ENCODE results near the gene SIK3.

SIK3 gene

DNA sequence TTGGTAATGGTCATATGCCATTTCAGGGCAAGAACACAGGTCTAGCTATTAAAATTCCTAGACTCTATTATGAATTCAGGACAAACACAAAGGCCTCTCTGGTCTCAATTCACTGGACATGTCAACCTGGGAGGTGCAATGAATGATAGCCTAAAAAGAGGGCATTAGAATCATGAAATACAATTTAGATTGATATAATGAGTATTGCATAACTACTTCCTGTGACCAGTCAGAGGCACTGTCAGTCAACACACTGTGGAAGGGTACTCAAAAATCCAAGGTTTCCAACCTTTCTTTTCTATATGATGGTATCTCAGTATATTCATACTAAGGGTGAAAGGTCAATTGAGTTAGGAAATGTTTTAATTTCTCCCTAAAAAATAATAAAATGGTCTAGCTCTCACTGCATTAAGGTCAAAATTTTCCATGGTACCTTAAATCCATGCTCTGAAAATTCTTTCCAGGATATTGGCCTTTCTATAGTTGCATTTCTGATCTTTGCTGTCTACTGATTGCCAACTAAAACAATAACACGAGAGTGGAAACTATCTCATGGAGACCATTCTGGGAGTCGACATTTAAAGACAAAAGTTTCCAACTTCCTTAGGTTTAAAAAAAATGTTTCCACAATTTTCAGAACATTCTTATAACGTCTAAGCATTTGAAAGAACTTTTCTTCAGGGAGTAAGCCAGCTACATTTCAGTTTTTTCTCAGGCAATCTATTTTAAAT is 179.1 kb downstream of the SIK3 start:
- DNase-seq (ENCODE audit: low read depth, low spot score), result no peak
- no peak overlapping the region for H3K4me3 ChIP-seq (ENCODE audit: low read length)

DNA sequence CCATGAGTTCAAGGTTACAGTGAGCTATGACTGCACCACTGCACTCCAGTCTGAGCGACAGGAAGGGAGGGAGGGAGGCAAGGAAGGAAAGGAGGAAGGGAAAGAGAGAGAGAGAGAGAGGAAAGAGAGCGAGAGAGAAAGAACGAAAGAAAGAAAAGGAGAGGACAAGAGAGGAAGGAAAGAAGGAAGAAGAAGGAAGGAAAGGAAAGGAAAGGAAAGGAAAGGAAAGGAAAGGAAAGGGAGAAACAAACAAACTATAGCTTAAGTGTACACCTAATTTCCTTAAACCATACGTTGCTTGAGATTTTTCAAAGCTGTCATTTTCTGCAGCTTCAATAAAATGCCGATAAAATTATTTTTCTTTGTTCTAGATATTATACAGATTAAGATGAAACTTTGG is 180.6 kb downstream of the SIK3 start:
- DNase-seq (ENCODE audit: low read depth, low spot score), result no peak
- H3K4me3 ChIP-seq (ENCODE audit: low read length), result no peak overlapping the region

DNA sequence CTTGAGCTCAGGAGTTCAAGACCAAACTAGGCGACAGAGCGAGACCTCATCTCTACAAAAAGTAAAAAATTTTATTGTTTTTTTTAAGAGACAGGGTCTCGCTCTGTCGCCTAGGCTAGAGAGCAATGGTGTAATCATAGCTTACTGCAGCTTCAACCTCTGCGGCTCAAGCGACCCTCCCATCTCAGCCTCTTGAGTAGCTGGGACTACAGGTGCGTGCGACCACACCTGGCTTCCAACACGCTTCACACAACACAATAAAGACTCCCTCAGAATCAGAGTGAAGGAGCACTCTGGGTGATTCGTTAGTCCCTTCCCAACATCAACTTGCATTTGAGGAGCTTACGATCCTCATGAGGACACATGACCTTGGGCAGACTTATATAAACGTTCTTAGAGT is 181.3 kb downstream of the SIK3 start:
- H3K4me3 ChIP-seq (ENCODE audit: low read length), result no peak overlapping the region
- no peak for DNase-seq (ENCODE audit: low read depth, low spot score)

DNA sequence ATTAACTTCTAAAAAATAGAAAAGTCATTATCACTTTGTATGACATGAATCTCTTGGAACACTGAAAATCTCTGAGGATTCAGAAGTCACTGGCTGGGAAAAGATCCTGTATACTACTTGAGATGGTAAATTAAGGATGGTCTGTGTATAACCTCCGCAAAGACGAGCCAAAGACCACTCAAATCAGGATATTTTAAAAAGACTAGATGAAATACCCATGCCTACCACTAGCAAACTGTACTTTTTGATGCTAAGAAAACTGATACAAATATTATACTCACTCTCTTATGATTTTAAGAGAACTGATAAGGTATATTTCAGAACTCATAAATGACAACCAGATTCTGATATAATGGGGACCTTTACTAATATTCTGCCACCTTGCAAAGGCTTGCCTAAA is 182.2 kb downstream of the SIK3 start:
- no peak overlapping the region for H3K4me3 ChIP-seq (ENCODE audit: low read length)
- no peak for DNase-seq (ENCODE audit: low read depth, low spot score)

DNA sequence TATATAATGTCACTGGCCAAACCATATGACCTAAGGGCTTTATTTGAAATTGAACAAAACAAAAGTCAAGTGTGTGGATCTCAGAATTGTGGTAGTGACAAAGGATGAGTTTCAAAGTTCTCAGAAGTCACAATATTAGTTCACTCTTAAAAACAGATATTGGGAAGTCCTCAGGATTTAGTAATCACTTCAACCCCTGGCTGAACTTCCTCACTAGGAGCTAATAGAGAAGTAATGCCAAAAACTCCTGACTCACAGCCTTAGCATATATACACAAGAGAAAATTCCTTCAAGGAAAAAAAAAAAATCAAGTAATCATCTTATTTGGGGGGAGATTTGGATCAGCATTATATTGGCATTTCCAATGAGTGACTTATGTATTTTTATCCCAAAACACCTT is 185.2 kb downstream of the SIK3 start:
- DNase-seq (ENCODE audit: low read depth, low spot score), result no peak
- H3K4me3 ChIP-seq (ENCODE audit: low read length), result no peak overlapping the region

DNA sequence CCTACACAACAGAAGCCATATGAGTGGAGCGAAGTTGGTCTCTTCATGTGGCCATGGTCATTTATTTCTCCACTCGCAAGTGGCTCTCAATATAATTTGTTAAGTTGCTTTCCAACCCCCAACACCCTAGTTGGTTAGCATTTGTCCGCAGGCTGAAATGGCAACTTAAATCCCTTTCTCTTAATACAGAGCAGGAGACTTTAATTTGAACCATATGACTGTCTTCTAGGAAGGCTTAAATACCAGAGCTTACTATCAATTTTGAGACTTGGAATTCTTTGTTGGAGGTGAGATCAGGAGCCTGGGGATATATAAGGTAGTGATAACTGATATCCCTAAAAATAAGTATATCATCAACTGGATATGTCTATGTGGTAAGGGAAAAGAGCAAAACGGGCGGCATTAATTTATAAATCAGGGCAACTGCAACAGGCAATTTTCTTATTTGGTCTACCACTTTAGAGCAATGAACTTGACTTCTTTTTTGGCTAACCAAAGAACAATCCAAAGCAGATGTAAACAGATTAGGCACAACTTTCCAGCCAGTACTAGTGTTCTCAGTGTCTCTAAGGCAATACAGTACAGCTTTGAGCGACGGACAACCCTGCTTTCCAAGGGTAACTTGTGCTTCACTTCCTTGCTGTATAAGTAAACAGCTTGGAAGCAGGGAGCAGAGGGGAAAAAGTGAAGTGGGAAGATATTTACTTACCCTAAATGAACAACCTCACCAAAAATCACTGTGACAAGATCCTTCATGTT is 186.1 kb downstream of the SIK3 start:
- no peak overlapping the region for H3K4me3 ChIP-seq (ENCODE audit: low read length)
- no peak for DNase-seq (ENCODE audit: low read depth, low spot score)

DNA sequence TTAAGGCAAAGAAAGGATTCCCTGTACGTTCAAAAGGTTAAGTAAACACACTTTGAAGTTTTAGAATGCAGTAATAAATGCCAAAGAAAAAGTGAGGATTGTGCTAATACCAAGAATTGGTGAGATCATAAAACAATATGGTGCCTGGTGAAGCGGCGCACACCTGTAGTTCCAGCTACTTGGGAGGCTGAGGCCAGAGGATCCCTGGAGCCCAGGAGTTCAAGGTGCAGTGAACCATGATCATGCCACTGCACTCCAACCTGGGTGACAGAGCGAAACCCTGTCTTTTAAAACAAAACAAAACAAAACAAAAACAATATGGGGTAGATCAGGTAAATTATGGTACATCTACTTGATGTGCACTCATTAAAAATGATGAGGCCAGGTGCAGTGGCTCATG is 187.4 kb downstream of the SIK3 start:
- H3K4me3 ChIP-seq (ENCODE audit: low read length), result no peak overlapping the region
- no peak for DNase-seq (ENCODE audit: low read depth, low spot score)

DNA sequence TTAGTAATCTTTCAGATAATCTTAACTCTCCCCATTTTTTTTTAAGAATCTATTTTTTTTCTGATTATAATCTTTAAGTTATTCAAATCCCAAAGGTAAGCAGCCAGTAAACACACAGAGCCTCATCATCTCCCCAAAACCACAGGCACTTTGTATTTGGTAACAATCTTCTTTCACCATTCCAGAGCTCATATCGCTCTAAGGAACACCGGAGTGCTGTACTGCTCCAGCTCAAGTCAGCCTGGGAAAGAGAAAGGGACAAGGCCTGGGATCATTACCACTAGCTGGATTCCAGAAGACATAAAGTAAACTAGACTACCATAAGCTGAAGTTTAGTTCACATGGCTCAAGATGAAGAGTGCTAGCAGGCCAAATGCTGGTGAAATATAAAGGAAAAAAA is 187.8 kb downstream of the SIK3 start:
- no peak for DNase-seq (ENCODE audit: low read depth, low spot score)
- H3K4me3 ChIP-seq (ENCODE audit: low read length), result no peak overlapping the region

DNA sequence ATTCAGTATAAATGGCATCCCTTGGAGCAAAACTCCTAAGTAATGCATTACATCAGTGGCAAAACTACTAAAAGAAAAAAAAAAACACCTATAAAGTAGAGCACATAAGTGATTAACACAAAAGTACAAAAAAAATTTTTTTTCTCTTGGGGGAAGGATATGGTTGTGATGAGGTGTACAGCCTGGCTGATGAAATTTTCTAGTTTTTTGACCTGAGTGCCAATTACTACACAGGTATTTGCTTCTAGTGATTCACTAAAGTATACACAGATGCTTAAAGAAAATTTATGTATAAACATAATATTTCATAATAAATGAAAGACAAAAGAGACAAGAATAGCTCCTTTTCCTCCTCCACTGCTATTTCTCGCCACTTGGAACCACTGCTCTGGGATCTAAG is 189.0 kb downstream of the SIK3 start:
- H3K4me3 ChIP-seq (ENCODE audit: low read length), result no peak overlapping the region
- DNase-seq (ENCODE audit: low read depth, low spot score), result no peak

DNA sequence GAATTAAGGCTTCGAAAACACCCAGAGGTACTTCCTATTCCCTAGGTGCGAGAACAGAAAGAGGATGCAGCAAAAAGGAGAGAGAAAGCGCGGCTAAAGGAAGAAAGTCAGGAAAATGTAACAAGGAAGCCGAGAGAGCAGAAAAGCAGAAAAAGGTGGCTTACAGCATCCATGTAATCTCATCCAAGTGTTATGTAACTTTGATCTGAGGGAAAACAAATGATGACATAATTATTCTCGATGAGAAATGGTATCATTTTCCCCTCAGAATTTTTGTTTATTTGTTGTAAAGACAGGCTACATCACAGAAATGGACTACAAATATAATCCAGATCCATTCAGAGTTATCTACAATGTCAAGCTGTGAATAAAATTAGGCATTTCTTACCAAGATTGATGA is 191.7 kb downstream of the SIK3 start:
- no peak overlapping the region for H3K4me3 ChIP-seq (ENCODE audit: low read length)
- DNase-seq (ENCODE audit: low read depth, low spot score), result no peak

DNA sequence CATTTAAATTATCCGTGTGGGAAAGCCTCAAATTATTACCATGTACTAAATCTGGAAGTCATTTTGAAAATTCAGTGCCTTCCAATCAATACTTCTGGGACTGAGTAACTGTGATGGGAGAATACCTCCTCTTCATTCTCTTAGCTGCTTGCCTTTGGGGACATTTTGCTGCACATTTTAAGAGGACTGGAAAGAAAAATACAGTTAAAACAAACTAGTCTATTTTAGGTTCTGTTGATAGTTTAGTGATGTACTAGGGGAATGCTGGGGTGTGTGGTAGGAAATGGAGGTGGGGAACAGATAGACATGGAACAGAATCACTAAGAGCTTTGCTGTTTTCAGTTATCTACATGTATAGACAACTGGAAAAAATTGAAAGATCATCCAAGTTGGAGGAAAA is 195.1 kb downstream of the SIK3 start:
- no peak overlapping the region for H3K4me3 ChIP-seq (ENCODE audit: low read length)

DNA sequence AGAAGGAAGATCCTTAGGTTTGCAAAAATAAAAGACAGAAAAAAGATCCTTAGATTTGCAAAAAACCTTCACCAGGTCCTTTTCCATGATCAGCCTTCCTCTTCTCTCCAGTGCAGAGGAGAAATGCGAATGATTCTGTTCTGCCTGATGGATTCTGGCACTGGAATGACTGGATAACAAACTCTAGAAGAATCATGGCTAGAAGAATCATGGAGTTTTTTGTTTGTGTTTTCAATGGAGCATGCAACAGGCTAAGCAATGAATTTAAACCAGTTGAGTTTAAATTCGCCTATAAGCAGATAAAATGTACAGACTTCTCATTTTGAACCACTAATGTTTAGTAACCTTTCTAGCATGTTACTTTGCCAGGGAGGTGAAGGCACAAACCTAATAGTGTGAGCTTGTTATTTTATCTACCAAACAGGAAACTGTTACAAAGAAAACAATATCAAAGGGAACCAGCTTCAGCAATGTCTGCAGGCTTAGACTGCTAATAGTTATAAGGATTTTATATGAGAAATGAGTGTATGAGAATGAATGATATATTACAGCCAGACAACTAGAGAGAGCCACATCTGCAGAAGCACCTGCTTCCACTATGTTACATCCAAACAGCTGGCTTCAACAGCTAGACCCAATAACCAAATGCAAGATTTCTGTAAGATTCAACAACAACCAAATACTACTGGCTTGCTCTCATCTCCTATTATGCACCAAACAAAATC is 196.1 kb downstream of the SIK3 start:
- no peak overlapping the region for H3K4me3 ChIP-seq (ENCODE audit: low read length)
- DNase-seq (ENCODE audit: low read depth, low spot score), result no peak

More for the DNA sequence above, 195.1 kb downstream of the SIK3 start:
- no peak for DNase-seq (ENCODE audit: low read depth, low spot score)

DNA sequence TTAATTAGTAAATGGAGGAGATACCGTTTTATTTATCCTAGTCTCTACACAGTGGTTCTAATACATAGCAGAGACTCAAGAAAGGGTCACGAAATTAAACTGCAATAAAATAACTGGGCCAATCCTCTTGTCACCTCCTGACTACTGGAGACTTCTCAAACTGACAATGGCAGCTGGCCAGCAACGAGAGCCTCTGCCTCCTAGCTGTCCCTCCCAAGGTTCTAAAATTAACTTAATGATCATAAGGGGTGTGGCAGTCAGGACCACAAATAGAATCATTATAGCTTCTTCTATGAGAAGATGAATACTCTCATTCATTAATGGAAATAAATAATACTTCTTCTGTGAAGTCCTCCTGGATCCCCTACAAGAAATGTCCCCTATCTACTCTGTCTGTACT is 197.0 kb downstream of the SIK3 start:
- DNase-seq (ENCODE audit: low read depth, low spot score), result no peak
- no peak overlapping the region for H3K4me3 ChIP-seq (ENCODE audit: low read length)

DNA sequence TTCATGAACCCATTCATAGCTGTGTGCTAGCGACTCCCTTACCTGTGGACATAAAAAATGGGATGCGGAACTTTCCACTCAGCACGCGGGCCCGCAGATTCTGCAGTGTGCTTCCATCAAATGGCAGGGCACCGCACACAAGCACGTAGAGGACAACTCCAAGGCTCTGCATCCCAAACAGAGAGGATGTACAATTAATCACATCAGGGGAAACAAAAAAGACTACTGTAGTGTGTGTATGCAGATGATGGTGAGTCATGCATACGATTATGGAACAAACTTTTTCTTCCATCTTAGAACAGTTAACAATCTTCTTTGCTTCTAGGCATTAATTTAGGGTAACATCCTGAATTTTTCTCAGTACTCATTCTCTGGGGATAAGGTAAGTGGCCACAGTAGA is 202.0 kb downstream of the SIK3 start:
- no peak for DNase-seq (ENCODE audit: low read depth, low spot score)
- H3K4me3 ChIP-seq (ENCODE audit: low read length), result no peak overlapping the region

DNA sequence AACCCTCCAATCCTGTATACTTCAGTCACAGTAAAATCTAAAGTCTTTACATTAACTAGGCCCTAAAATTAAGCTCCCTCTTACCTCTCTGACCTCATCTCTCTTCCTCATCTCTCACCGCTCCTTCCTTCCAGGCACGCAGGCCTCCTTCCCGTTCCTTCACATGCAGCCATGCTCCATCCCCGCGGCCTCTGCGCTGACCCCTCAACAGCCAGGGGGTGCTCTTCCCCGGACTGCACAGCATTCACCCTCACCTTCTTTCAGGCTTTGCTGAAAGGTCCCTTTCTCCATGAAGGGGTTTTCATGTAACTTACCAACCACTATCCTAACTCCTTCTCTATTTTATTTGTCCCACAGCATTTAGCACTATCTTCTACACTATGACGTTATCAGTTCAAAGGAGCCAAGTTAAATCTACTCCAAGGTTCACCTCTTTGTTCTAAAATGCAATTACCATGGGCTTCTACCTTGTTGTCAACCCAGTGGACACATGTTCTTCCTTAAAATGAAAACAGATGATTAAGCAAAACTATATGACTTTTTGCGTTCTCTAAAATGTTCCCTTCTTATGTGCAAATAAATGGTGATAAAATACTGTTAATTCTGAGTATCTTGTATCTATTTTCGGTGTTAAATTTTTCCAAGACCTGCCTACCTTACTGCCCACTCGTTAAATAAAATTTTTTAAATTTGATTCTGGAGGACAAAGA is 203.0 kb downstream of the SIK3 start:
- no peak for DNase-seq (ENCODE audit: low read depth, low spot score)
- H3K4me3 ChIP-seq (ENCODE audit: low read length), result no peak overlapping the region

DNA sequence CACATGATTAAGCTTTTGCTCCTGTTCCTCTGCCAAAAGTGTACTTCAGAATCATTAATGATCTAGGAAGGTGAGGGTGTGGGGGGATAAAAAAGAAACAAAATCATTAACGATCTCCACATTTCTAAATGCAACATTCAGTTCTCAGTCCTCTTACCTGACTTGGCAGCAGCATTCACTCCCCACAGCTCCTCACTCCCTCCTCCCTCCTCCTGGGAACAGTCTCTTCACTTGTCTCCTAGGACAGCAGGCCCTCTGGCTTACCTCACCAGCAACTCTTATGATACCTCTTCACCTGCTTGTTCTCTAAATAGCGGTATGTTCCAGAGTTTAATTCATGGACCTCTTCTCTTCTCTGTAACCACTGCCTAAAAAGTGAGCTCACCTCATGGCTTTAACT is 204.3 kb downstream of the SIK3 start:
- no peak overlapping the region for H3K4me3 ChIP-seq (ENCODE audit: low read length)
- DNase-seq (ENCODE audit: low read depth, low spot score), result no peak

DNA sequence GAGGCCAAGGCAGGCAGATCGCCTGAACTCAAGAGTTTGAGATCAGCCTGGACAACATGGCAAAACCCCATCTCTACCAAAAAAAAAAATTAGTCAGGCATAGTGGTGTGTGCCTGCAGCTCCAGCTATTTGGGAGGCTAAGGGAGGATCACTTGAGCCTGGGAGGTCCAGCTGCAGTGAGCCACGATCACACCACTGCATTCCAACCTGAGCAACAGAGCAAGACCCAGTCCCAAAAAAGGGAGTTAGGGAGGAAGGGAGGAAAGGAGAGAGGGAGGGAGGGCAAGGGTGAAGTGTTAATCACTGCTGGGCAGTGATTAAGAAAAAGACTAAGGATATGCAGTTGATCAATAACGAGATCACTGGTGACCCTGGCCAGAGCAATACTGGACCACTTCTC is 204.8 kb downstream of the SIK3 start:
- H3K4me3 ChIP-seq (ENCODE audit: low read length), result no peak overlapping the region
- DNase-seq (ENCODE audit: low read depth, low spot score), result no peak

DNA sequence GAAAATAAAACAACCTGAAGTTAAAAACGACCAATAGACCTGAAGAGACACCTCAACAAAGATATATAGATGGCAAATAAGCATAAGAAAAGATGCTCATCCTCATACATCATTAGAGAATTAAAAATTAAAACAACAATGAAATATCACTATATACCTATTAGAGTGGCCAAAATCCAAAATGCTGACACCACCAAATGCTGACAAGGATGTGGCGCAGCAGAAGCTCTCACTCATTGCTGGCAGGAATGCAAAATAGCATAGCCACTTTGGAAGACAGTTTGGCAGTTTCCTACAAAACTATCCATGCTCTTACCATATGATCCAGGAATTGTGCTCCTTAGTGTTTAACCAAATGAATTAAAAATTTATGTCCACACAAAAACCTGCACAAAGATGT is 205.9 kb downstream of the SIK3 start:
- H3K4me3 ChIP-seq (ENCODE audit: low read length), result no peak overlapping the region
- DNase-seq (ENCODE audit: low read depth, low spot score), result no peak

DNA sequence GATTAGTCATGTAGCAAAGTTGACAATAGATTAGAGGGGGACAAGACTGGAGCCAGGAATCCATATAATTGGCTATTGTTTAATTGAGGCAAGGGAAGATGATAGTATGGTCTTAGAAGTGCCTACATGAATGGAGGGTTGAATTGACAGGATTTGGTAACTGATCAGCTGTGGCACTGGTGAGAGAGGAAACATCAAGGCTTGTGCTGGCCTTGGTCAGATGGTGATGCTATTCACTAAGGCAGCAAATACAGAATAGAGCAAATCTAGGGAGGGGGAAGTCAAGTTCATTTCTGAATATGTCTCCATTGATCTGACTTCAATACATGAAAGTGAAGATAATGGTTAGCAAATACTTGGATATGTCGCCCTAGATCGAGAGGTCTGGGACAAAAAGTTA is 206.5 kb downstream of the SIK3 start:
- H3K4me3 ChIP-seq (ENCODE audit: low read length), result no peak overlapping the region
- DNase-seq (ENCODE audit: low read depth, low spot score), result no peak

DNA sequence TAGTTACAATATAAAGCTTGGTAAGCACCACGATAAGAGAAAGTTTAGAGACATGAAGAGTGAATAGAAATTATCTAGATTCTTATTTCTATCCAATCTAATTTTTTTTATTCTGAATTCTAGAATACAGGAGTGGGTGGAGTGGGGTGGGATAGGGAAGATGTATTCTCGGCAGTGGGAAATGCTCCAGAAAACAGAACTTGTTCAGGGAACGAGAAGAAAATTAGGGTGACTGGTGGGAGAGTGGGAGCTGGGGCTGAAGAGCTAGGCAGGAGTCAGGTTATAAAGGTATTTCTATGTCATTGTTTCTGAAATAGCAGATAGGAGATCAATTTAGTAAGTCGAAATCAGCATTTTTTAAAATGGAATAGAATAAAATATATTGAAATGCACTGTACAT is 207.6 kb downstream of the SIK3 start:
- no peak for DNase-seq (ENCODE audit: low read depth, low spot score)
- H3K4me3 ChIP-seq (ENCODE audit: low read length), result no peak overlapping the region
